Aorta (tissue), 5 donors: ENCODE data around the gene PNPLA1. TPM values are rescaled to one million over a fixed set of nuclear protein-coding genes. Genes with fewer than 3 reads are reported as not detected.

Source experiments
- ATAC-seq: fragments of 200-7000 bp; cut with Tn5 transposase; one replicate; pipeline ENCODE4 v1.9.1; 2022; ENCODE audit warnings: moderate library complexity; ENCODE audit not compliant: low FRiP score
- DNase-seq, 2 donors: peaks; one replicate each; pipeline ENCODE4 v3.0.0-alpha.2; 2020
- H3K27ac ChIP-seq, 2 donors: one replicate each; pipeline ENCODE4 v1.5.1; 2013; ENCODE audit warnings: low read length in 2 of 2, mild to moderate bottlenecking in 2 of 2, moderate library complexity in 2 of 2, control low read depth in 1 of 2, inconsistent platforms in 1 of 2, low read depth in 1 of 2
- H3K27me3 ChIP-seq, 2 donors: one replicate each; pipeline ENCODE4 v1.6.1; 2013; ENCODE audit warnings: control low read depth in 1 of 2, low read length in 1 of 2, mild to moderate bottlenecking in 1 of 2, moderate library complexity in 1 of 2; ENCODE audit not compliant: insufficient read depth in 2 of 2, control insufficient read depth in 1 of 2
- H3K36me3 ChIP-seq, 2 donors: one replicate each; pipeline ENCODE4 v1.6.1; 2013; ENCODE audit warnings: control low read depth in 1 of 2, low read length in 1 of 2, mild to moderate bottlenecking in 1 of 2; ENCODE audit not compliant: insufficient read depth in 2 of 2, control insufficient read depth in 1 of 2
- H3K4me1 ChIP-seq, 2 donors: one replicate each; pipeline ENCODE4 v1.6.1; 2013; ENCODE audit warnings: low read length in 2 of 2, control low read depth in 1 of 2, mild to moderate bottlenecking in 1 of 2, moderate library complexity in 1 of 2; ENCODE audit not compliant: insufficient read depth in 2 of 2, control insufficient read depth in 1 of 2
- H3K4me3 ChIP-seq, 2 donors: one replicate each; pipeline ENCODE4 v1.5.1; 2013; ENCODE audit warnings: low read length in 2 of 2, control low read depth in 1 of 2, mild to moderate bottlenecking in 1 of 2
- H3K9me3 ChIP-seq: one replicate; pipeline ENCODE4 v1.6.1; 2013; ENCODE audit warnings: mild to moderate bottlenecking, low read length; ENCODE audit not compliant: control insufficient read depth
- WGBS, 2 donors: extraction: QIAGEN DNeasy Blood & Tissue Kit; methylation state at CpG; one replicate each; pipeline ENCODE4 v1.1.7; 2013; 5-methylcytosine and 5-hydroxymethylcytosine counted together
- intact Hi-C, 2 donors: fragments of 100-400 bp; cut with DNase I; formaldehyde crosslinking; loops; one replicate each; pipeline versions ENCODE4 v1.14.2 to v1.15.0; 2022
- polyA plus RNA-seq, 2 donors: library from polyadenylated mRNA; stranded (reverse); fragments of 200-250 nt; gene quantifications; one replicate each; pipeline ENCODE4 v1.2.3, GENCODE V29; 2013
- total RNA-seq, 2 donors: library from RNA; stranded (reverse); fragmentation: NEBNext Ultra II Directional; extraction: Animal tissue kit (Norgen Biotek cat#: 25700); gene quantifications; one replicate each; pipeline ENCODE4 v1.2.1, GENCODE V29; 2021
- donor health status: healthy with polysubstance abuse.
- donor health status: Bipolar disorder and iron deficiency.
- donor health status: DM: no; HTN: no; CAD: no.
- donor health status: DM: no; HTN: no; CAD: no.
- donor health status: DM: yes; HTN: yes; CAD: no.

The PNPLA1 gene
- total and polyA plus RNA-seq, 4 donors = 0.15 to 0.23 TPM; not detected in 2

- Histone ChIP-seq H3K4me1 (no peaks in the 10 kb centered on the region), H3K4me3 (no peak overlapping the region), H3K27ac (no peak overlapping the region), H3K27me3 (peaks cover 0 to 3% of the 10 kb centered on the region in 2 donors), H3K36me3 (no peaks in the 10 kb centered on the region), H3K9me3 (no peaks in the 10 kb centered on the region)
- DNase-seq (no peak), ATAC-seq (no peak)
- 92 to 96% methylated on average over 1 of the region's 1 CpG for WGBS, 2 donors
- intact Hi-C loops = no loop called here
These were observed 15.9 kb downstream of the PNPLA1 start for GRCh38 chr6:36285797-36286196.

DNA sequence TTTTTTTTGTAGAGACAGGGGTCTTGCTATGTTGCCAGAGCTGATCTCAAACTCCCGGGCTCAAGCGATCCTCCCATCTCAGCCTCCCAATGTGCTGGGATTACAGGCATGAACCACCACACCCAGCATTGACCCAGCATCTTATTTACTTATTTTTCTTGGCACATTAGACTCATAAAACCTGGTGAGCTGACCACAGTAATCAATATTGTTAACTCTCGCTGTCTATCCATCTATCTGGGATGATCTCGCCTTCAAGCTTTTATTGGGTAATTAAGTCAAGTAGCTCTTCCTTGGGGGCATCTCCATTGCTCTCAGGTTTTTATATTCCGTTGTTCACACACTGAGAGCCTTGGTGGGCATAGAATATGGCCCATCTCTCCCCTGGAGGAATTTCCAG is 17.0 kb downstream of the PNPLA1 start:
- H3K4me3 ChIP-seq = no peak overlapping the region
- no peak for ATAC-seq
- no peaks in the 10 kb centered on the region for H3K4me1 ChIP-seq
- H3K27me3 ChIP-seq = no peaks in the 10 kb centered on the region
- no peaks in the 10 kb centered on the region for H3K36me3 ChIP-seq
- no peak overlapping the region for H3K27ac ChIP-seq
- H3K9me3 ChIP-seq = no peaks in the 10 kb centered on the region
- 72 to 75% methylated on average over 5 of the region's 5 CpGs for WGBS, 2 donors
- intact Hi-C loops = no loop called here
- no peak for DNase-seq

DNA sequence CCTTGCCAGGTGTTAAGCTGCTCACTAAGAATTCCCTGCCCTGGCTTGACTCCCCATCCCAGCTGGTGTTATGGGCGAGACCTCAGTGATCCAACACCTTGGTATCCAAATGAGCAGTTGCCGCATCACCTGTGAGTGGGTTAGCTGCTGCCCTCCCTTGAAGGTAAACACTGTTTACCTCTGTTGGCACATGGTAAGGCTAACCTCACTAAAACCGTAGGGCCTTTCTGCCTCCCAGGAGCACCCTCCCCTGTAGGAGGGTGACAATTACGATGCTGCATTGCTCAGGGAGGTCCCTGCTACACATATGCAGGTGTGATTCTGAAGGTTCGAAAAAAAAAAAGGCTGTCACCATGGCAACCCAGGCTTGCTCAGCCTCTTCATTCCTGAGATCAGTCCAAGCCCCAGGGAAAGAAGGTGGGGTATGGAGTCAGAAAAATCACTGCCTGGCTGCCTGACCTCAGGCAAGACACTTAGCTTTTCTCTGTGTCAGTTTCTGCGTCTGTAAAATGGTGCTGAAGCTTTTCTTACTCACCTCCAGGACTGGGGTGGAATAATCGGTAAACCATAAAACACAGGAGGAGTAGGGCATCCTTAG is 19.5 kb downstream of the PNPLA1 start:
- no peak overlapping the region for H3K27ac ChIP-seq
- intact Hi-C loops = no loop called here
- ATAC-seq (no peak), DNase-seq (no peak)
- no peak overlapping the region for H3K4me3 ChIP-seq
- 83 to 85% methylated on average over 7 of the region's 7 CpGs for WGBS, 2 donors
- H3K9me3 ChIP-seq = no peaks in the 10 kb centered on the region
- H3K4me1 ChIP-seq = no peaks in the 10 kb centered on the region
- H3K27me3 ChIP-seq = no peaks in the 10 kb centered on the region
- H3K36me3 ChIP-seq = no peaks in the 10 kb centered on the region

GRCh38 chr6:36290668-36291620 is 21.1 kb downstream of the PNPLA1 start:
- DNase-seq (peak in 1 of 2 donors; percentile 52), ATAC-seq (no peak)
- Histone ChIP-seq H3K4me3 (no peak overlapping the region), H3K4me1 (no peaks in the 10 kb centered on the region), H3K27me3 (no peaks in the 10 kb centered on the region), H3K9me3 (no peaks in the 10 kb centered on the region), H3K36me3 (no peaks in the 10 kb centered on the region), H3K27ac (no peak overlapping the region)
- 83 to 86% methylated on average over 23 of the region's 23 CpGs for WGBS, 2 donors
- intact Hi-C loops = no loop called here

DNA sequence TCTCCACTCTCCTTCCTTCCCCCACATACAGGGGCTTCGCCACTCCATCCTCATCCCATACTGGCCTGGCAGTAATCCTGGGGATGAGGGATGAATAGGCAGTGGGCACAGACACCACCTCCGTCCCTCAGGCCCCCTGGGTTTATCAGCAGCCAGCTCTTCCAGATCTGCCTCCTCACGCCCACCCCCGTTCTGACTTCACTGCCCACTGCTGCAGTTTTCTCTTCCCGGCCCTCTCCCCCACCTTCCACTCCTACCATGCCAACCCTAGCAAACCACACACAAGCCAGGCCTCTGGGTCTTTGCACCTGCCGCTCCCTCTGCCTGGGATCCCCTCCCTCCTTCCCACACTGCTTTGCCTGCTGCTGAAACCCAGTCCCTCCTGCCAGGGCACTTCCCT is 22.3 kb downstream of the PNPLA1 start:
- Histone ChIP-seq H3K27me3 (no peaks in the 10 kb centered on the region), H3K4me3 (no peak overlapping the region), H3K27ac (no peak overlapping the region), H3K4me1 (no peaks in the 10 kb centered on the region), H3K9me3 (no peaks in the 10 kb centered on the region), H3K36me3 (no peaks in the 10 kb centered on the region)
- ATAC-seq (no peak), DNase-seq (no peak)
- intact Hi-C loops = no loop called here
- 81 to 93% methylated on average over 6 of the region's 6 CpGs for WGBS, 2 donors

GRCh38 chr6:36296240-36296639 is 26.4 kb downstream of the PNPLA1 start:
- no peak overlapping the region for H3K27ac ChIP-seq
- H3K36me3 ChIP-seq = no peaks in the 10 kb centered on the region
- WGBS, 2 donors = 57 to 59% methylated on average over 1 of the region's 1 CpG
- H3K4me1 ChIP-seq = no peaks in the 10 kb centered on the region
- H3K4me3 ChIP-seq = no peak overlapping the region
- intact Hi-C loops = no loop called here
- H3K27me3 ChIP-seq = no peaks in the 10 kb centered on the region
- DNase-seq = no peak
- ATAC-seq = no peak
- H3K9me3 ChIP-seq = no peaks in the 10 kb centered on the region

GRCh38 chr6:36297051-36297450 is 27.2 kb downstream of the PNPLA1 start:
- no peaks in the 10 kb centered on the region for H3K36me3 ChIP-seq
- H3K27ac ChIP-seq = no peak overlapping the region
- H3K4me3 ChIP-seq = no peak overlapping the region
- H3K9me3 ChIP-seq = no peaks in the 10 kb centered on the region
- 84 to 88% methylated on average over 6 of the region's 6 CpGs for WGBS, 2 donors
- no peaks in the 10 kb centered on the region for H3K4me1 ChIP-seq
- DNase-seq = no peak
- H3K27me3 ChIP-seq = no peaks in the 10 kb centered on the region
- intact Hi-C loops = no loop called here
- no peak for ATAC-seq

DNA sequence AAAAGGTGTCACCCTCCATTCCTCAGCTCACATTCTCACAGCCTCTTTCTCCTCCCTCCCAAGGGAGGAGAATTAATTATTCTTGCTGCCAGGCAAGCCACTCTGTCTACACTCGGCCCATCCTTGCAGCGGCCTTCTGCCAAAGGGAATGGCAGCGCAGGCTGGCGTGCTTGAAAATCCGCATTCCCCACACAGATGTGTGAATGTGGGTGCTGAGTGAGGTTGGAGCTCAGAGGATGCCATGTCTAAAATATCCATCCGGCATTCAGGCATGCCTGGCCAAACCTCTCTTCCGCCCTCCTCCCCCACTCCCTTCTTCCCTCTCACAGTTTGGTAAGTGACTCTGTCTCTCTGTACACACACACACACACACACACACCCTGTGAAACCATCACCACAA is 27.7 kb downstream of the PNPLA1 start:
- Histone ChIP-seq H3K36me3 (no peaks in the 10 kb centered on the region), H3K27ac (no peak overlapping the region), H3K27me3 (no peaks in the 10 kb centered on the region), H3K4me1 (no peaks in the 10 kb centered on the region), H3K9me3 (no peaks in the 10 kb centered on the region), H3K4me3 (no peak overlapping the region)
- no peak for DNase-seq
- intact Hi-C loops = no loop called here
- 69 to 81% methylated on average over 7 of the region's 7 CpGs for WGBS, 2 donors
- no peak for ATAC-seq

GRCh38 chr6:36298027-36298426 is 28.2 kb downstream of the PNPLA1 start:
- Histone ChIP-seq H3K4me3 (no peak overlapping the region), H3K36me3 (no peaks in the 10 kb centered on the region), H3K9me3 (no peaks in the 10 kb centered on the region), H3K27ac (no peak overlapping the region), H3K4me1 (no peaks in the 10 kb centered on the region), H3K27me3 (no peaks in the 10 kb centered on the region)
- WGBS, 2 donors = 84 to 85% methylated on average over 4 of the region's 4 CpGs
- DNase-seq (no peak), ATAC-seq (no peak)
- intact Hi-C loops = no loop called here
